ENCODE measurements around the gene PEX14. TPM values are rescaled to one million over a fixed set of nuclear protein-coding genes. Genes with fewer than 3 reads are reported as not detected.

Gene PEX14
- total RNA-seq, 1 experiment from 2014 or later = 17.7 TPM

GRCh38 chr1:10530756-10531495 is 56.2 kb downstream of the PEX14 start:
- Mint-ChIP-seq H3K4me3 (ENCODE audit: low read depth, unreplicated experiment) (no peak overlapping the region), H3K27me3 (ENCODE audit: unreplicated experiment) (no peaks in the 10 kb centered on the region), H3K4me1 (ENCODE audit: low read depth, unreplicated experiment) (peaks cover 27% of the 10 kb centered on the region), H3K27ac (ENCODE audit: unreplicated experiment) (no peak overlapping the region), H3K9me3 (ENCODE audit: low read depth, unreplicated experiment) (no peaks in the 10 kb centered on the region), H3K36me3 (ENCODE audit: insufficient read depth, unreplicated experiment) (peaks cover 15% of the 10 kb centered on the region)
- CTCF ChIA-PET = no interaction called here
- intact Hi-C loops (cut with micrococcal nuclease; ENCODE audit: unreplicated experiment) = no loop called here
- BruUV-seq (replicated peaks) = no TSS peak
- DNase-seq = no peak
- TF ChIP-seq CTCF (IDR thresholded peaks at IDR 0.05; ENCODE audit: unreplicated experiment) = no peak

- TF ChIP-seq CTCF (IDR thresholded peaks at IDR 0.05; ENCODE audit: unreplicated experiment) = no peak
- Mint-ChIP-seq H3K27me3 (ENCODE audit: unreplicated experiment) (no peaks in the 10 kb centered on the region), H3K4me1 (ENCODE audit: low read depth, unreplicated experiment) (peaks cover 27% of the 10 kb centered on the region), H3K27ac (ENCODE audit: unreplicated experiment) (no peak overlapping the region), H3K4me3 (ENCODE audit: low read depth, unreplicated experiment) (no peak overlapping the region), H3K9me3 (ENCODE audit: low read depth, unreplicated experiment) (no peaks in the 10 kb centered on the region), H3K36me3 (ENCODE audit: insufficient read depth, unreplicated experiment) (peaks cover 22% of the 10 kb centered on the region)
- no TSS peak for BruUV-seq (replicated peaks)
- intact Hi-C loops (cut with micrococcal nuclease; ENCODE audit: unreplicated experiment) = no loop called here
- no peak for DNase-seq
- CTCF ChIA-PET = no interaction called here
These were observed 57.6 kb downstream of the PEX14 start for GRCh38 chr1:10532362-10532761.

- CTCF ChIA-PET = no interaction called here
- Mint-ChIP-seq H3K4me3 (ENCODE audit: low read depth, unreplicated experiment) (no peak overlapping the region), H3K27ac (ENCODE audit: unreplicated experiment) (no peak overlapping the region), H3K9me3 (ENCODE audit: low read depth, unreplicated experiment) (no peaks in the 10 kb centered on the region), H3K27me3 (ENCODE audit: unreplicated experiment) (no peaks in the 10 kb centered on the region), H3K36me3 (ENCODE audit: insufficient read depth, unreplicated experiment) (peaks cover 15% of the 10 kb centered on the region), H3K4me1 (ENCODE audit: low read depth, unreplicated experiment) (peaks cover 9% of the 10 kb centered on the region)
- DNase-seq = no peak
- intact Hi-C loops (cut with micrococcal nuclease; ENCODE audit: unreplicated experiment) = no loop called here
- TF ChIP-seq CTCF (IDR thresholded peaks at IDR 0.05; ENCODE audit: unreplicated experiment) = no peak
- no TSS peak for BruUV-seq (replicated peaks)
These were observed 59.8 kb downstream of the PEX14 start for GRCh38 chr1:10534519-10534918.

- no peak for DNase-seq
- H3K27ac Mint-ChIP-seq (ENCODE audit: unreplicated experiment) = no peak overlapping the region
- no peak overlapping the region for H3K4me3 Mint-ChIP-seq (ENCODE audit: low read depth, unreplicated experiment)
- BruUV-seq (replicated peaks) = no TSS peak
- no peaks in the 10 kb centered on the region for H3K9me3 Mint-ChIP-seq (ENCODE audit: low read depth, unreplicated experiment)
- no peak for TF ChIP-seq CTCF (IDR thresholded peaks at IDR 0.05; ENCODE audit: unreplicated experiment)
- H3K4me1 Mint-ChIP-seq (ENCODE audit: low read depth, unreplicated experiment) = no peaks in the 10 kb centered on the region
- CTCF ChIA-PET = no interaction called here
- no peaks in the 10 kb centered on the region for H3K27me3 Mint-ChIP-seq (ENCODE audit: unreplicated experiment)
- intact Hi-C loops (cut with micrococcal nuclease; ENCODE audit: unreplicated experiment) = no loop called here
- H3K36me3 Mint-ChIP-seq (ENCODE audit: insufficient read depth, unreplicated experiment) = peaks cover 15% of the 10 kb centered on the region
These were observed 61.5 kb downstream of the PEX14 start for GRCh38 chr1:10536133-10536770.

All from Calu3 (cell line).